K562 (cell line): ENCODE measurements around the gene SH3GLB2. TPM values are rescaled to one million over a fixed set of nuclear protein-coding genes. Genes with fewer than 3 reads are reported as not detected.

ENCODE experiments used
- ATAC-seq: fragments of 200-7000 bp; cut with Tn5 transposase; 3 replicates; pipeline ENCODE4 v1.9.1; 2020; ENCODE audit warnings: moderate library complexity
- BruUV-seq: library from RNA; stranded (reverse); fragments of 400-500 nt; replicated peaks from 2 replicates; lab custom pipeline; 2021; lab: Mats Ljungman, UMichigan
- CTCF ChIA-PET: fragments of 300-600 bp; formaldehyde crosslinking; extraction: SDS; loops from one replicate; lab custom pipeline; 2021; ENCODE audit warnings: low intra/inter-chr PET ratio; lab: Yijun Ruan, JAX
- POLR2A ChIA-PET: fragments of 300-600, 350-650 bp; sonication (Branson Sonifier 250); formaldehyde crosslinking; extraction: SDS; loops from one replicate; lab custom pipeline; 2021; ENCODE audit warnings: antibody characterized with exemption, inconsistent platforms; lab: Yijun Ruan, JAX
- DNase-seq, 4 experiments: peaks; one replicate each; pipeline versions ENCODE4 v3.0.0 to v3.0.0-alpha.2; 2011 to 2018; ENCODE audit warnings: low spot score in 3 of 4, mixed read lengths in 3 of 4; ENCODE audit errors: extremely low read depth in 1 of 4
- FAIRE-seq: peaks from 2 replicates; lab custom pipeline; 2011; peaks lifted over from hg19 to GRCh38; lab: Jason Lieb, UNC
- H2AFZ ChIP-seq: 2 replicates; pipeline ENCODE4 v1.6.0; 2011; ENCODE audit warnings: low read depth, low read length, control low read depth, inconsistent platforms
- H3K27ac ChIP-seq: fragments of 200-600 bp; 3 replicates; pipeline ENCODE4 v1.8.0; 2011; ENCODE audit warnings: low read depth, mild to moderate bottlenecking, control low read depth, inconsistent platforms, low read length, moderate library complexity, mixed read lengths; ENCODE audit errors: extremely low read depth
- H3K27me3 ChIP-seq, 2 experiments: fragments of 300-600 bp in 1 of 2; 2 replicates in 1 of 2; 3 replicates in 1 of 2; pipeline versions ENCODE4 v1.6.0 to v1.8.0; 2011; ENCODE audit warnings: inconsistent platforms in 2 of 2, low read length in 2 of 2, mild to moderate bottlenecking in 1 of 2, mixed read lengths in 1 of 2, moderate library complexity in 1 of 2; ENCODE audit not compliant: control insufficient read depth in 2 of 2, insufficient read depth in 2 of 2
- H3K36me3 ChIP-seq: fragments of 300-600 bp; 3 replicates; pipeline ENCODE4 v1.8.0; 2011; ENCODE audit warnings: mild to moderate bottlenecking, low read length, inconsistent platforms; ENCODE audit not compliant: control insufficient read depth, insufficient read depth
- H3K4me1 ChIP-seq, 2 experiments: fragments of 200-600 bp in 1 of 2; replicated peaks in 1 of 2; 2 replicates in 1 of 2; 3 replicates in 1 of 2; pipeline versions ENCODE4 v1.5.1 to v1.8.0; 2011; ENCODE audit warnings: inconsistent platforms in 2 of 2, low read length in 2 of 2, mild to moderate bottlenecking in 1 of 2, mixed read lengths in 1 of 2, moderate library complexity in 1 of 2; ENCODE audit not compliant: control insufficient read depth in 2 of 2, insufficient read depth in 2 of 2
- H3K4me2 ChIP-seq: 2 replicates; pipeline ENCODE4 v1.6.1; 2011; ENCODE audit warnings: low read length, control low read depth, inconsistent platforms, mixed read lengths; ENCODE audit not compliant: insufficient read depth
- H3K4me3 ChIP-seq: fragments of 200-600 bp; sonication (generic), shearing (Covaris generic); 2 replicates; pipeline ENCODE4 v1.5.1; 2016; ENCODE audit warnings: control low read depth, inconsistent platforms
- H3K79me2 ChIP-seq: fragments of 200-600 bp; 3 replicates; pipeline ENCODE4 v1.8.0; 2011; ENCODE audit warnings: low read length, inconsistent platforms; ENCODE audit not compliant: control insufficient read depth, insufficient read depth
- H3K9ac ChIP-seq, 2 experiments: 2 replicates each; pipeline versions ENCODE4 v1.6.0 to v1.6.1; 2011; ENCODE audit warnings: low read depth in 2 of 2, low read length in 2 of 2, control low read depth in 1 of 2, inconsistent platforms in 1 of 2, mild to moderate bottlenecking in 1 of 2, mixed read lengths in 1 of 2; ENCODE audit not compliant: insufficient read depth in 1 of 2
- H3K9me1 ChIP-seq: one replicate; pipeline ENCODE4 v1.6.0; 2011; ENCODE audit warnings: inconsistent platforms, mild to moderate bottlenecking, low read length, moderate library complexity; ENCODE audit not compliant: control insufficient read depth, insufficient read depth
- H3K9me3 ChIP-seq: replicated peaks from 2 replicates; pipeline ENCODE4 v1.5.1; 2011; ENCODE audit warnings: low read depth, low read length, inconsistent platforms; ENCODE audit not compliant: control insufficient read depth, insufficient read depth
- H4K20me1 ChIP-seq: replicated peaks from 2 replicates; pipeline ENCODE4 v1.6.1; 2011; ENCODE audit warnings: low read length, inconsistent platforms, mixed read lengths; ENCODE audit not compliant: control insufficient read depth, insufficient read depth
- BCOR ChIP-seq: fragments of 450-650 bp; IDR thresholded peaks from 2 replicates; pipeline ENCODE4 v1.6.1; 2016
- BHLHE40 ChIP-seq: IDR thresholded peaks from 2 replicates; pipeline ENCODE4 v1.6.1; 2011; ENCODE audit warnings: low read length, improper control_type of control experiment
- CBX1 ChIP-seq: sonication (generic); IDR thresholded peaks from 2 replicates; pipeline ENCODE4 v1.6.1; 2016; ENCODE audit warnings: antibody characterized with exemption, low read depth, mild to moderate bottlenecking
- EGR1 ChIP-seq: fragments of 450-650 bp; conservative IDR thresholded peaks from 2 replicates; pipeline ENCODE4 v1.6.1; 2017; ENCODE audit warnings: mild to moderate bottlenecking
- HDAC2 ChIP-seq: fragments of 450-650 bp; IDR thresholded peaks from 2 replicates; pipeline ENCODE4 v1.6.1; 2016; ENCODE audit warnings: mild to moderate bottlenecking
- KDM1A ChIP-seq, 2 experiments: fragments of 450-650 bp; IDR thresholded peaks; 2 replicates each; pipeline ENCODE4 v1.6.1; 2016; ENCODE audit warnings: mild to moderate bottlenecking in 2 of 2
- KDM5B ChIP-seq: fragments of 200-600 bp; sonication (generic); IDR thresholded peaks from 2 replicates; pipeline ENCODE4 v1.6.1; 2012; ENCODE audit warnings: low read depth, mild to moderate bottlenecking, moderate library complexity, low read length, control low read depth, inconsistent platforms; ENCODE audit not compliant: insufficient replicate concordance
- NR2C2 ChIP-seq, 2 experiments: fragments of 200-800 bp in 1 of 2; sonication (Bioruptor generic) in 1 of 2; sonication (generic) in 1 of 2; formaldehyde crosslinking in 1 of 2; IDR thresholded peaks; 2 replicates each; pipeline versions ENCODE4 v1.6.1 to v1.8.0; 2016 to 2022; ENCODE audit warnings: mild to moderate bottlenecking in 1 of 2, missing compliant biosample characterization in 1 of 2, missing genetic modification characterization in 1 of 2, missing genetic modification reagents in 1 of 2
- PTBP1 ChIP-seq: fragments of 200-400 bp; formaldehyde crosslinking; IDR thresholded peaks from 2 replicates; pipeline ENCODE4 v1.6.1; 2017; ENCODE audit warnings: low read depth, low read length
- RBM25 ChIP-seq: fragments of 200-400 bp; formaldehyde crosslinking; IDR thresholded peaks from 2 replicates; pipeline ENCODE4 v1.6.1; 2018; ENCODE audit warnings: low read length, low read depth, moderate library complexity; ENCODE audit not compliant: severe bottlenecking
- SP1 ChIP-seq: sonication (generic); formaldehyde crosslinking; IDR thresholded peaks from 2 replicates; pipeline ENCODE4 v1.8.1; 2022; ENCODE audit warnings: mild to moderate bottlenecking, missing genetic modification reagents
- UBTF ChIP-seq, 2 experiments: IDR thresholded peaks; 2 replicates each; pipeline ENCODE4 v1.6.1; 2012; ENCODE audit warnings: improper control_type of control experiment in 2 of 2, low read depth in 2 of 2, low read length in 2 of 2, borderline replicate concordance in 1 of 2
- ZBTB7A ChIP-seq: IDR thresholded peaks from 2 replicates; pipeline ENCODE4 v1.6.1; 2011; ENCODE audit warnings: low read depth, mild to moderate bottlenecking, low read length, moderate library complexity, borderline replicate concordance; ENCODE audit not compliant: control insufficient read depth
- ZNF766 ChIP-seq: fragments of 200-800 bp; sonication (Bioruptor generic); conservative IDR thresholded peaks from 2 replicates; pipeline ENCODE4 v1.6.1; 2016; ENCODE audit warnings: missing genetic modification characterization, missing compliant biosample characterization
- WGBS: fragments of 100-300 bp; shearing (Covaris generic); methylation state at CpG from one replicate; pipeline ENCODE4 v1.1.6; 2016; ENCODE audit warnings: low coverage, mixed read lengths; ENCODE audit not compliant: insufficient coverage; ENCODE audit errors: missing lambda C conversion rate; 5-methylcytosine and 5-hydroxymethylcytosine counted together
- in situ Hi-C: fragments of 300-500 bp; cut with MboI; formaldehyde crosslinking; loops from 4 replicates; pipeline ENCODE4 v1.15.0; 2018; ENCODE audit warnings: inconsistent platforms, mixed read lengths
- intact Hi-C: fragments of 100-400 bp; cut with micrococcal nuclease; formaldehyde crosslinking; loops from 2 replicates; pipeline ENCODE4 v1.14.2; 2022
- polyA plus RNA-seq, 8 experiments: library from polyadenylated mRNA; depleted of rRNA in 4 of 8; stranded (reverse) in 5 of 8; unstranded in 3 of 8; fragments of >200 nt; fragmentation: Nextera tagmentation in 2 of 8; fragmentation: Illumina TruSeq in 1 of 8; extraction: Ambion mirVana in 2 of 8; extraction: Trizol in 1 of 8; gene quantifications; 2 replicates each; pipeline versions ENCODE4 v1.2.1 to v1.2.3, GENCODE V29; 2011 to 2014; ENCODE audit warnings: inconsistent platforms in 1 of 8, missing spikeins in 1 of 8
- total RNA-seq, 7 experiments: library from RNA; depleted of rRNA in 6 of 7; stranded (reverse); fragments of >200 nt in 6 of 7; fragmentation: Illumina TruSeq in 2 of 7; extraction: Trizol in 2 of 7; gene quantifications; 2 replicates each; pipeline versions ENCODE4 v1.2.1 to v1.2.3, GENCODE V29; 2011 to 2021; ENCODE audit warnings: low replicate concordance in 1 of 7
- TF ChIP-seq, protein P1 (sequence below), 2 experiments: fragments of 250-450 bp in 1 of 2; fragments of 450-650 bp in 1 of 2; sonication (Bioruptor Pico) in 1 of 2; IDR thresholded peaks; 2 replicates each; pipeline versions ENCODE4 v1.6.1 to v1.8.0; 2016 to 2021; ENCODE audit warnings: mild to moderate bottlenecking in 2 of 2, moderate library complexity in 2 of 2, missing compliant biosample characterization in 1 of 2, missing genetic modification characterization in 1 of 2
- TF ChIP-seq, protein P2 (sequence below): fragments of 250-450 bp; sonication (Bioruptor Pico); IDR thresholded peaks from 2 replicates; pipeline ENCODE4 v1.8.0; 2022; ENCODE audit warnings: moderate library complexity, mild to moderate bottlenecking, inconsistent platforms

SH3GLB2 gene
- total and polyA plus RNA-seq, 9 of the 15 experiments (the other 6 are each of a cell fraction or from before 2014, with no cell fraction given), result 0.20 to 118 (median 58.8) TPM

DNA sequence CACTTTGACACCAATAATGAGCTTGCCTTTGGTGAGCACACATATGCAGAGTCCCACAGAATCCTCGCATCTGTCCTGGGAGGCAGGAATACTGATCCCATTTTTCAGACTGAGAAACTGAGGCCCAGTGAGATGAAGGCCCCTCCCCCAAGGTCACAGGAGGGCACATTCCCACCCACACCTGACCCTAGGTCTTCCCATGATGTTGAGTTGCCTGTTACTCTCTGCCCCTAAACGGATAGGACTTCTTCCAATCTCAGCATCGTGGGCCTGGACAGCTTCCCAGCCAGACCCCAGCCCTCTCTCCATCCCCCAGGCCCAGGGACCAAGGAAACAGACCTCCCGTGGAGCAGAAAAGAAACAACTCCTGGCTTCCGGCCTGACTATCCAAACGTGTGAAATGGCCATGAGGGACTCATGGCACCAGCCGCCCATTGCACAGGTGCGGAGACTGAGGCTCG lies 877 bp downstream of the SH3GLB2 start:
- in situ Hi-C loops (no loop called here), intact Hi-C loops (loop anchor here (5.0 kb wide), 1 partner anchor 85 kb away; the partner anchor contains the start of genes CRAT and PTPA)
- FAIRE-seq (no peak), DNase-seq (peak in 1 of 4 experiments; percentile 50), ATAC-seq (no peak)
- peaks cover 8% of the 10 kb centered on the region for H3K9me1 ChIP-seq
- no peaks in the 10 kb centered on the region for H3K9me3 ChIP-seq
- 9% methylated on average over 8 of the region's 9 CpGs for WGBS
- ChIA-PET POLR2A (no interaction called here), CTCF (no interaction called here)
- peak overlapping the region; percentile 89 for H3K4me2 ChIP-seq
- peaks cover 51% of the 10 kb centered on the region for H3K79me2 ChIP-seq
- peak overlapping the region; percentile 65 for H2AFZ ChIP-seq
- BruUV-seq, result no TSS peak
- H3K4me3 ChIP-seq, result peak overlapping the region; percentile 56
- no peaks in the 10 kb centered on the region for H3K27me3 ChIP-seq
- H3K36me3 ChIP-seq, result peaks cover 7% of the 10 kb centered on the region; the same call in 1 of the 3 replicates
- H4K20me1 ChIP-seq, result no peaks in the 10 kb centered on the region
- H3K4me1 ChIP-seq, result peaks cover 45 to 71% of the 10 kb centered on the region in 2 experiments
- peak overlapping the region; percentile 64 to 99 for H3K9ac ChIP-seq
- peak overlapping the region; percentile 68 for H3K27ac ChIP-seq
- TF ChIP-seq NR2C2 (CRISPR knock-in tag; IDR thresholded peaks at IDR 0.05) (no peak), NR2C2 (tag; IDR thresholded peaks at IDR 0.05) (peak; percentile 45; the same call in 1 of the 2 replicates), KDM1A (IDR thresholded peaks at IDR 0.05) (peak; percentile 85 to 94), UBTF (IDR thresholded peaks at IDR 0.05; ENCODE audit: borderline replicate concordance in 1 of 2, low read depth in 2 of 2, low read length in 2 of 2) (no peak), BHLHE40 (no peak), EGR1 (0 out of 2 replicates have a peak, but pooled peaks have one; percentile 8), ZBTB7A (peak; percentile 36; the same call in 1 of the 2 replicates), RBM25 (peak; percentile 88), ZNF766 (no peak), KDM5B (no peak), PTBP1 (peak; percentile 82), BCOR (peak; percentile 92), HDAC2 (peak; percentile 83), SP1 (CRISPR knock-in tag) (peak; percentile 9), CBX1 (peak; percentile 75)
- TF ChIP-seq, protein P1, sequence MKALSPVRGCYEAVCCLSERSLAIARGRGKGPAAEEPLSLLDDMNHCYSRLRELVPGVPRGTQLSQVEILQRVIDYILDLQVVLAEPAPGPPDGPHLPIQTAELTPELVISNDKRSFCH (CRISPR knock-in tag; IDR thresholded peaks at IDR 0.05), result no peak
- TF ChIP-seq, protein P1 (tag; IDR thresholded peaks at IDR 0.05), result no peak
- TF ChIP-seq, protein P2, sequence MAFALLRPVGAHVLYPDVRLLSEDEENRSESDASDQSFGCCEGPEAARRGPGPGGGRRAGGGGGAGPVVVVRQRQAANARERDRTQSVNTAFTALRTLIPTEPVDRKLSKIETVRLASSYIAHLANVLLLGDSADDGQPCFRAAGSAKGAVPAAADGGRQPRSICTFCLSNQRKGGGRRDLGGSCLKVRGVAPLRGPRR (CRISPR knock-in tag), result 0 out of 2 replicates have a peak, but pooled peaks have one; percentile 35
